Esophagus squamous epithelium (tissue), 4 donors: ENCODE measurements around the gene DIP2A.

Source experiments
- POLR2A ChIP-seq, 4 donors: fragments of 450-650 bp; IDR thresholded peaks; one replicate each; pipeline ENCODE4 v1.6.1; 2017; ENCODE audit warnings: antibody characterized with exemption in 4 of 4, mild to moderate bottlenecking in 4 of 4, moderate library complexity in 3 of 4
- TF ChIP-seq, protein P1 (sequence below), 6 experiments: fragments of 450-650 bp in 4 of 6; fragments of 200-600 bp in 2 of 6; sonication (generic) in 2 of 6; IDR thresholded peaks; one replicate each; pipeline ENCODE4 v1.5.1; 2016 to 2019; ENCODE audit warnings: antibody characterized with exemption in 6 of 6, mild to moderate bottlenecking in 4 of 6, moderate library complexity in 4 of 6

GRCh38 chr21:46618738-46619379 is 160.2 kb downstream of the DIP2A start:
- TF ChIP-seq POLR2A (IDR thresholded peaks at IDR 0.05) = no peak
- TF ChIP-seq, protein P1, sequence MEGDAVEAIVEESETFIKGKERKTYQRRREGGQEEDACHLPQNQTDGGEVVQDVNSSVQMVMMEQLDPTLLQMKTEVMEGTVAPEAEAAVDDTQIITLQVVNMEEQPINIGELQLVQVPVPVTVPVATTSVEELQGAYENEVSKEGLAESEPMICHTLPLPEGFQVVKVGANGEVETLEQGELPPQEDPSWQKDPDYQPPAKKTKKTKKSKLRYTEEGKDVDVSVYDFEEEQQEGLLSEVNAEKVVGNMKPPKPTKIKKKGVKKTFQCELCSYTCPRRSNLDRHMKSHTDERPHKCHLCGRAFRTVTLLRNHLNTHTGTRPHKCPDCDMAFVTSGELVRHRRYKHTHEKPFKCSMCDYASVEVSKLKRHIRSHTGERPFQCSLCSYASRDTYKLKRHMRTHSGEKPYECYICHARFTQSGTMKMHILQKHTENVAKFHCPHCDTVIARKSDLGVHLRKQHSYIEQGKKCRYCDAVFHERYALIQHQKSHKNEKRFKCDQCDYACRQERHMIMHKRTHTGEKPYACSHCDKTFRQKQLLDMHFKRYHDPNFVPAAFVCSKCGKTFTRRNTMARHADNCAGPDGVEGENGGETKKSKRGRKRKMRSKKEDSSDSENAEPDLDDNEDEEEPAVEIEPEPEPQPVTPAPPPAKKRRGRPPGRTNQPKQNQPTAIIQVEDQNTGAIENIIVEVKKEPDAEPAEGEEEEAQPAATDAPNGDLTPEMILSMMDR (IDR thresholded peaks at IDR 0.05) = no peak
